LNCAP (cell line): ENCODE data around the gene WIPF3.

ENCODE experiments used
- CTCF ChIP-seq: fragments of 450-650 bp; IDR thresholded peaks from 2 replicates; pipeline ENCODE4 v1.5.1; 2017; ENCODE audit warnings: mild to moderate bottlenecking

Gene WIPF3

GRCh38 chr7:29965030-29965429, 158.7 kb downstream of the WIPF3 start:
- no peak for TF ChIP-seq CTCF
